CD4-positive, alpha-beta T cell treated with Interleukin-12 subunit alpha and Interleukin-12 subunit beta, for 1 hour (primary cell): Measurements from ENCODE around the gene CLGN.
"Not testable (repeated sequence)": the region's sequence is repeated elsewhere in the genome, so short reads cannot be mapped to it uniquely, and the experiment has no call there.

ENCODE experiments used
- DNase-seq: peaks from one replicate; pipeline ENCODE4 v3.0.0-alpha.2; 2020

Gene CLGN, protein sequence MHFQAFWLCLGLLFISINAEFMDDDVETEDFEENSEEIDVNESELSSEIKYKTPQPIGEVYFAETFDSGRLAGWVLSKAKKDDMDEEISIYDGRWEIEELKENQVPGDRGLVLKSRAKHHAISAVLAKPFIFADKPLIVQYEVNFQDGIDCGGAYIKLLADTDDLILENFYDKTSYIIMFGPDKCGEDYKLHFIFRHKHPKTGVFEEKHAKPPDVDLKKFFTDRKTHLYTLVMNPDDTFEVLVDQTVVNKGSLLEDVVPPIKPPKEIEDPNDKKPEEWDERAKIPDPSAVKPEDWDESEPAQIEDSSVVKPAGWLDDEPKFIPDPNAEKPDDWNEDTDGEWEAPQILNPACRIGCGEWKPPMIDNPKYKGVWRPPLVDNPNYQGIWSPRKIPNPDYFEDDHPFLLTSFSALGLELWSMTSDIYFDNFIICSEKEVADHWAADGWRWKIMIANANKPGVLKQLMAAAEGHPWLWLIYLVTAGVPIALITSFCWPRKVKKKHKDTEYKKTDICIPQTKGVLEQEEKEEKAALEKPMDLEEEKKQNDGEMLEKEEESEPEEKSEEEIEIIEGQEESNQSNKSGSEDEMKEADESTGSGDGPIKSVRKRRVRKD

DNA sequence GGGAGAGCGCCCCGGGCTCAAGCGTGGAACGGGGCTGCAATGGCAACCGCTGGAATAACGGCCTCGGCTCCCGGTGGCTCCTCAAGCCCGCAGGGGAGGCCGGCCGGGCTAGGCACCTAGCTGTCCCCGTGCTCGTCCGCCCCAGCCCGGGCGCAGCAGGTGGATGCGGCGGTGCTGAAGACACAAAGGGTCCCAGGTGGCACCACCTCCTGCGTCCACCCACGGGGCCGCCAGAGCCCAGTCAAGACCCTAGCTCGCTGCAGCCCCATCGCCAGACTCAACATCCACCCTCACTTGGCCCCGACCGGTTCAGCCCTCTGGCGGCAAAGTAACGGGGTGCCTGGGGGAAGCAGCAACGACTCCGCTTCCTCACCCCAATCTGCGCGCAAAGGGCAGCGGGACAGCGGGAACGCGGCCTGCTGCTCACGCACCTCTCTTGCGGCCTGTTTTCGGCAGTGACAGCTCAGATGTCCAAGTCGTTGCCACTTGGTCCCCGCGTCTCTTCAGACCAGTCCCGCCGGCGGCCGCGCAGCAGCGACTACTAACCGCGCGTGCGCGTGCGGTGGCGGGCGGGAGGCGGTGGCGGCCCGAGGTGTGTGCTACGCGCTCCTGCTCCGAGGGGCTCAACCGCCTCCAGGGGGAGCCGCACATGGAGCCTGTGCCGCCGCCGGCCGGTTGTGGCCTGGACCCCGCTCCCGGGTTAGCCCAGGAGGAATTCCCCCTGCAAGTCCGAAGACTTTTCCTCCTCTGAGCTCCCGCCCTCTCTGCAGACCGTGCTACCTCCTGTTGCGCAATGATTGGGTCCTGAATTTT is at the start of gene CLGN:
CLGN (minus strand) TSS at position 543 of the 813 bp plus-strand sequence. CDS start 14,570 bp downstream, outside the sequence.
- DNase-seq: peak; percentile 5

DNA sequence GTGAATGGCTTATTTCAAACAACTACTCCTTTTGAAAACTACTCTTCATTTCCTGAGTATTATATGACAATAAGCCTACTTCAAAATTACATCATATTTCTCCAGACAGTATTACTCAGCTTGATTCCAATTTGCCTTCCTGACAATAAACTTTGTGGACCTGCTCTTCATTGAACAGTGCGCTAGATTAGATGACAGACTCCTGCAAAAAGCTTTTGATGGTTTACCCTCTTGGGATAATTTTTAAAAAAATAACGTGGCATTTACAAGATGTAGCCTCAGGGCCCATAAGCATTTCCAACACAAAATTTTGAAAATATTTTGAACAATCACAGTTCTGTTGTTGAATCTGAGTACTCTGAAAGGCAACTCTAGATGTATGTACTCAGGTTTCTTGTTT is 44.7 kb upstream of the CLGN start:
- no peak for DNase-seq

DNA sequence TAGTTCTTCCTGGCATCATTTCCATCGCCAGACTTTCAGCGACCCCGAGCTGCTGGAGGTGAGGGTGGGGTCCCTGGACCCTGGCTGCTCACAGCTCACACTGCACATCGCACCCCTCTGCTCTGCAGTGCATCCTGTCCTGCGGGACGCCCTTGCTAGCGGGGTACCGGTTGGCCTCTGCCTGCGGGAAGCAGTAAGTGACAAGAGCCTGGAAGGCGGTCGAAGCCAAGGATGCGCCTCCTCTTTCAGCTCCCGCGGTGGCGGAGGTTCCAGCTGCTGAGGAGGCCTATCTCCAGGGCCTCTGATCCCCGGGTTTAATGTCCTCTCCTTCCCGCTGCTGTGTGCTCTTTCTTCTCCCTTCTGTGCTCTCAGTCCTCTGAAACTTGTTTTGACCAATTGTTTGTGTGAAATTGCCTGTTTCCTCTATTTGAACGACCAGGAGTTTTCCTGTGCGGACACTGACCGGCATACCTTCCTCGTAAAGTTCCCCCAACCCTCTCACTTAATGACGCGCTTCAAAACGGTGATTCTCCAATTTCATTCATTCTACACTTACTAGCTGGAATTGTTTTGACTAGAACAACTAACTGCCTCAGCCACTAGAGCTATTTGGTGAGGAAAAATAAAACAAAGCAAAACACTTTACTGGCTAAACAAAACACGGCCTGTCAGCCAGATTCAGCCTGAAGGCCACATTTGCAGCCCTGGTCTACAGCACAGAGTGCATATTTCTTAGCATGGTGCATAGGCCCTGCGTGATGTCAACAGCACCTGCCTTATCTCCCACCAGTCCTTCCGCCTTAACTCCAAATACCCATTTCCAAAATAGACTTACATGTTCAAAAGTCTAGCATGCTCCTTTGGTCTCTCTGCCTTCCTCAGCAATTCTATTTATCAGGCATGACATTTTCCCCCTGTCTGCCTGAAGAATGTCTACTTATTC is 42.6 kb upstream of the CLGN start:
- DNase-seq: no peak

DNA sequence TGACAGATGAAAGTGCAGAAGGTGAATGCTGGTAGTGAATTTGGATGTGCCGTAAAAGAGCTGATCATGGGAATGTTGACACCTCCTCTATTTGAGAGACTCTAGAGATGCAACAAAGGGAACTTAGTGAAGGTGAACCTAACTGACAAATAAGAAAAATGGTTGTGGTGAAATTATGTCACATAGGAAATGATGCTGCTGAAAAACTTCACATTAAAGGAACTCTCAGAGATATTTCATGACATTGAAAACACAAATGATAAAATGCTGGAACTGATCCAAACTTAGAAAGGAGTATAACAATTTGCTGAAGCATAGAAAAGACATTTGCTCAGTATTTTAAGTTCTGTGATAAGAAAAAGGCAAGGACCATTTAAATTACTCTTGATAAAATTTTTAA is 38.7 kb upstream of the CLGN start:
- no peak for DNase-seq

DNA sequence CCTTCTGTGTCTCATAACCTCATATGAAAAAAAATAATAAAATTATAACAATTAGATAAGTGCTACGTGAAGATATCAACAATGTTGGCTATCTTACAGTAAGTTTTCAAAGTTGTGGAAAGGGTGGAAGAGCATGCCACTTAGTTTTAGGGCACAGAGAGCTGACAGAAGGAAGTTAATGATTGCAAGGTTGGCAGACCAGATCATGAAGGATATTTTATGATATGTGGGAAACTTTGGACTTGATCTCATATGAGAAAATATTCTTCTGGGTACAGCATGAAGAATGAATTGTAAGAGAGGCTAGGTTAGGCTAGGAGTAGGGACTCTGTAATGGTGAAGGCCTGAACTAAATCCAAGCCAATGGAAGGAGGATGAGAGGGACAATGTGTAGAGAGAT is 36.2 kb upstream of the CLGN start:
- DNase-seq: no peak

DNA sequence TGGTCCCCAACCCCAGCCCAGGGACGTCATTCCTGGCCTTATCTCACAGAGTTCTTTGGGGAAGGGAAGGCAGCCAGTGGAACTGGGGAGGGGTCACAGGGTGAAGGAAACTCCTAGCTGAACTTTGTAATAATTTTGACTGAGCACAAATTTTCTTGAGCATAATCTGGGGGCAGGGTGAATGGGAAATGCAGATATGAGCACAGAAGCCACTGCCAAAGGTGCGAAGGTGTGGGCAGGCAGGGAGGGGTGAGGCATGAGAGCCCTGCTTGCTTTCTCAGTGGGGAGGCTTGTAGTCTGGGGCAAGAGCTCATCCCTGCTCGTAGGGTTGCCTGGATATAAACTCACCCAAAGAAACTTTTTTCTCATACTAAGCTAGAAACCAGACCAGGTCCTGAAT is 35.7 kb upstream of the CLGN start:
- no peak for DNase-seq

DNA sequence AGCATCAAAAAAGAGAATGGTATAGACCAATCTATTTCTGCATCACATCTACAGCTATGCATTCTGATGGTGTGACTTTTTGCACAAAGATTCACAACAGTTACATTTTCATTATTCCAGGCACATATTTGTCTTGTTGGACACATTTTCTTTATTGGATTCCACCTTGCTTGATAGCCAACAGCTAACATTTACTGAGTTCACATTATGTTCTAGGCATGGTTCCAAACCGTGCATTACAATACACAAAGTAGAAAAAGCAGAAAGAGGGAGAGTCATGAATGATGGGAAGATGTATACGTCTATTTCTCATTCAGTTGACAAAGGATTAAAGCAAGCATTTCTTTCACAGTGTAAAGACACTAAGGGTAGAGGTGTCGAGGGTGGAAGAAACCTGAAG is 22.9 kb upstream of the CLGN start:
- no peak for DNase-seq

DNA sequence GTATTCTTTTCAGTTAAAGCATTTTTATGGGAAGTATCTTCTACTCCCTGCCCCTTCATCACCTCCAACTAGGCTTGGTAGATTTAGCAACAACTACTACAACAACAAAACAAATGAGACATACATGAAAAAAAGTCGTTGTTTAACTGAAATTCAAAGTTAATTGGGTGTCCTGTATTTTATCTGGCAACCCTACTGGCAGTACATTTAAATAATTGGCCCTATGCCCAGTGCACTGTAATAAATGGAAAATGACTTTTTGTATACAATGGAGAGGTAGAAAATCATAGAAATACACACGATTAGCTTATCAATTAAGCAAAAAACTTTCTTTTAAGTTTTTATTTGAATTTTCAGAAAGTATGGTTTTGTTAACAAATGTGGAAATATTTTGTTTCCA is 21.4 kb upstream of the CLGN start:
- DNase-seq: no peak

DNA sequence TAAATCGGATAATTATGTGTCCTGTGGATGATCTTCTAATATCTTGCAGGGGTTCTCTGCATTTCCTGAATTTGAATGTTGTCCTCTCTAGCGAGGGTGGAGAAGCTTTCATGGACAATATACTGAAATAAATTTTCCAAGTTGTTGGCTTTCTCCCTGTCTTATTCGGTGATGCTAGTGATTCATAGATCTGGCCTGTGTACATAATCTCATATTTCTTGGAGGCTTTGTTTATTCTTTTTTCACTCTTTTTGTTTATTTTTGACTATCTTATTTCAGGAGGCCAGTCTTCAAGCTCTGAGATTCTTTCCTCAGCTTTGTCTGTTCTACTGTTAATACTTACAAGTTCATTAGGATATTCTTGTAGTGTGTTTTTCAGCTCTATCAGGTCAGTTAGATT is 20.7 kb upstream of the CLGN start:
- no peak for DNase-seq

DNA sequence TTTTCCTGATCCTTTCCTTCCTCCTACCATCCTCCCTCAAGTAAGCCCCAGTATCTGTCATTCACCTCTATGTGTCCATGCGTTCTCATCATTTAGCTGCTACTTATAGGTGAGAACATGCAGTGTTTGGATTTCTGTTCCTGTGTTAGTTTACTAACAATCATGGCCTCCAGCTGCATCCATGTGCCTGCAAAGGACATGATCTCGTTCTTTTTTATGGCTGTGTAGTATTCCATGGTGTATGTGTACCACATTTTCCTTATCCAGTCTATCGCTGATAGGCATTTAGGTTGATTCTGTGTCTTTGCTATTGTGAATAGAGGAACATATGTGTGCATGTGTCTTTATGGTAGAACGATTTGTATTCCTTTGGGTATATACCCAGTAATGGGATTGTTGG is 16.9 kb upstream of the CLGN start:
- DNase-seq: not testable (repeated sequence)

DNA sequence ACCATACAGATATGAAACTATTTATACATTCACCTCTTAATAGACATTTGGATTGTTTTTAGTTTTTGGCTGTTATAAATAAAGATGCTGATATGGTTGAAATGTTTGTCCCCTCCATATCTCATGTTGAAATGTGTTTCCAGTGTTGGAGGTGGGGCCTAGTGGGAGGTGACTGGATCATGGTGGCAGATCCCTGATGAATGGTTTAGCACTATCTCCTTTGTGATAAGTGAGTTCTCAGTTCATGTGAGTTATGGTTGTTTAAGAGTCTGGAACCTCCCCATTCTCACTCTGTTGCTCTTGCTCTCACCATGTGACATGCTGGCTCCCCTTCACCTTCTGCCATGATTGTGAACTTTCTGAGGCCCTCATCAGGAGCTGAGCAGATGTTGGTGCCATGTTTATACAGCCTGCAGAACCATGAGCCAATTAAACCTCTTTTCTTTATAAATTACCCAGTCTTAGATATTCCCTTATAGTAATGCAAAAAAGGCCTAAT is 12.2 kb upstream of the CLGN start:
- no peak for DNase-seq

DNA sequence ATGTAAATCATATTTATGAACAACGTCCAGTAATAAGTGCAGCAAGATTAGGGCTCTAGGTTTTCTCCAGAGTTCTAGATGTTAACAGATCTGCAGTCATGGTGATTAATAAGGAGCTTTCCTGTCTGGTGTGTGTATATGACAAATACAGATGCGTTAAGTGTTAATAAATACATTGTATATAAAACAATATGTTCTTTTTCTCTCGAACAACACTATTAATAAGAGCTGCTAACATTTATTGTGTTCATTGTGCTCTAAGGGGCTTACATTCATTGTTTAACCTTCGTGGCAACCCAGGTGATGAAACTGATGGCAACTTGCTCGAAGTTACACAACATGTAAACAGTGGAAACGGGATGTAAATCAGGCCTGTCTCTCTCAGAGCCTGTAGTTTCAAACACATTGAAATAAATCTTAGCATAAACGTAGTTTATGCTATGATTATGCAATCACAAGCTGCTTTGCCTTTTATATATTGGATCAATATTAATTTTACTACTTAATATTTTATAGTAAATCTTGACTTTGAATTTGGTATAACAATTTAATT is 547 bp upstream of the CLGN start:
- no peak for DNase-seq

DNA sequence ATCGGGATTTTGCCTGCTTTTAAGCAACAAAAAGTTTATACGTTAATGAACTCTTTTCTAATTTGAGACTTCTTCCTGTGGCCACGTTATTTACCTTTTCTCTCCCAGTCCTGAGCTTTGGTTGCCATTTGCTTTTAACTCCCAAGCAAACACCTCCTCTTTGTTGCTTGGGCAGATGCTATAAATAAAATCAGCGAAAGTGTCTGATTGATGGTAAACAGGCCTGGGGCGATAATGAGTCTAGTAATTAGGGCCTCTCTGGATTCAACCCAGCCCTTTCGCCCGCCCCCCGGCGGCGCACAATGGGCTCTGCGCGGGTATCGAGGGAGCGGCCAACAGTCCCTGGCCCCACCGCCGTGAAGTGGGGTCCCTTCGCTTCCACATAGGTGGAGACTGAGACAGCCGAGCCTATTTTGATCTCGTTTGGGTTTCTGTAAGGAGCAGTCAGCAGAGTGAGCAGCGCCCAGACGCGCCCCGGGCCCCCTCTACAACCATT is 790 bp downstream of the CLGN start:
- no peak for DNase-seq

DNA sequence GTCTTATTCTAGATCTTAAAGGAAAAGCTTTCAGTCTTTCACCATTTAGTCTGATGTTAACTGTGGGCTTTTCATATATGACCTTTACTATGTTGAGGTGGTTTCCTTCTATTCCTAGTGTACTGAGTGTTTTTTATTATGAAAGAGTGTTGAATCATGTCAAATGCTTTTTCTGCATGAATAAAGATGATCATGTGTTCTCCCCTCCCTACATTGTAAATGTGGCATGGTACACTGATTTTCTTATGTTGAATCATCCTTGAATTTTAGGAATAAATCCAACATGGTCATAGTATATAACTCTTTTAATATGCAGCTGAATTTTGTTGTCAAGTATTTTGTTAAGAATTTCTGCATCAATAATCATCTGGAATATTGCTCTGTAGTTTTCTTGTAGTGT is 4.3 kb downstream of the CLGN start:
- no peak for DNase-seq

DNA sequence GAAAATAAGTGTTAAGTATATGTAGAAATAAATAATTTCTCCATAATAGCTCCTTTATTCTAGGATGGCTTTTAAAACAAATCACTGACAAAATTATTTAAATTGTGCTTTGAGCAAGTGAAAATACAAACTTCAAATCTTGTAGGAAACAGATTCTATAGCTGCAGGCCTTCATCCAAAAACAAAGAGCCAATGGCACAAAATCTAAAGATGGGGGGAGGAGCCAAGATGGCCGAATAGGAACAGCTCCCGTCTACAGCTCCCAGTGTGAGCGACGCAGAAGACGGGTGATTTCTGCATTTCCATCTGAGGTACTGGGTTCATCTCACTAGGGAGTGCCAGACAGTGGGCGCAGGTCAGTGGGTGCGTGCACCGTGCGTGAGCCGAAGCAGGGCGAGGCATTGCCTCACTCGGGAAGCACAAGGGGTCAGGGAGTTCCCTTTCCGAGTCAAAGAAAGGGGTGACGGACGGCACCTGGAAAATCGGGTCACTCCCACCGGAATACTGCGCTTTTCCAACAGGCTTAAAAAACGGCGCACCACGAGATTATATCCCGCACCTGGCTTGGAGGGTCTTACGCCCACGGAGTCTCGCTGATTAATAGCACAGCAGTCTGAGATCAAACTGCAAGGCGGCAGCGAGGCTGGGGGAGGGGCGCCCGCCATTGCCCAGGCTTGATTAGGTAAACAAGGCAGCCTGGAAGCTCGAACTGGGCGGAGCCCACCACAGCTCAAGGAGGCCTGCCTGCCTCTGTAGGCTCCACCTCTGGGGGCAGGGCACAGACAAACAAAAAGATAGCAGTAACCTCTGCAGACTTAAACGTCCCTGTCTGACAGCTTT is 14.1 kb downstream of the CLGN start:
- DNase-seq: not testable (repeated sequence)

DNA sequence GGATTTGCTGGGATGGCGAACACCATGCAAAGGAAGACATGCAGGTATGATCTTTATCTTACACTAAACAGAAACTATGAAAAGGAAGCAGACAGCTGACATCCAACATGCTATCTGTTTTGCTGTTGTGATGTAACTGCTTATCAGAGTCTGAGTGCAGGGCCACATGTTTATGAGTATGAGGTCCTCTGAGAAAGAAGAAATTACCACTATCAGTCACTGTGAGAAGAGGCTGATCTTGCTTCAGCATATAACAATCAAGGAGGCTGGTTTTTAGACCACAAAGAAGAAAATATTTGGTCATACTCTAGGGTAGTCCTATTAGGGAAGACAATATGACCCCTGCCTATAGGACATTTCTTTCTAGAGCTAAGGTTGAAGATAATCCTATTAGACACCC is 18.5 kb downstream of the CLGN start:
- DNase-seq: no peak

DNA sequence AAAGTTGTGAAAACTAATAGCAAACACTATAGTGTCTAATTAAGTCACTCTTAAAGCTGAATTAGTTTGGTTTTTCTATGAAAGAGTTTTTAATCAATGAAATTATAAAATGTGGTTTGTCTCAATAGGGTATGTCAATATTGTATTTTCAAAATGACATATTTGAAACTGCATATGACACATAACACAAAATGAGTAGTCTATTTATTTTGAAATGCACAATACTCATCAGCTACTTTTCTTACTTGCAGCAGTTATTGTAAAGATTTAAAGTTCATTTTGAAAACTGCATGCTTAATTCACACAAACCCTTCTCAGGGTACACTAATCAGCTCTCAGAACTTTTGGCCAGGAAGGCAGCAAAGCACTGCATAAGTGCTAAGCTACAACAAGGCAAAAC is 21.2 kb downstream of the CLGN start:
- no peak for DNase-seq

DNA sequence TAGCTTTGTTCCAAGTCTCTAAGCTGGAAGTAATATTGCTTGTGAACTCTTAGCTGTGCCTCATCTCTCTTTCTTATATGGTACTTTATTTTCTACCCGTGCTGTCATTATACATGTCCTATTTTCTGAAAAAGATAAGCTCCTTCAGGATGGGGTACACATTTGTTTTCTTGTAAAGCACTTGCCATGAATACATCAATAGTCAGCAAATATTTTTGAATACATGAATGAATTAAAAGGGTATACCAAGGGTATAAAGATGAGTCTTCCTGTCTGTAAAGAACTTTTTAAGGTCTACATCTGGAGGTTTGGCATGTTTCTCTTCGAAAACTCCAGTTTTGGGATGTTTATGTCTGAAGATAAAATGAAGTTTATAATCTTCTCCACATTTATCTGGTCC is 27.3 kb downstream of the CLGN start:
- DNase-seq: no peak

DNA sequence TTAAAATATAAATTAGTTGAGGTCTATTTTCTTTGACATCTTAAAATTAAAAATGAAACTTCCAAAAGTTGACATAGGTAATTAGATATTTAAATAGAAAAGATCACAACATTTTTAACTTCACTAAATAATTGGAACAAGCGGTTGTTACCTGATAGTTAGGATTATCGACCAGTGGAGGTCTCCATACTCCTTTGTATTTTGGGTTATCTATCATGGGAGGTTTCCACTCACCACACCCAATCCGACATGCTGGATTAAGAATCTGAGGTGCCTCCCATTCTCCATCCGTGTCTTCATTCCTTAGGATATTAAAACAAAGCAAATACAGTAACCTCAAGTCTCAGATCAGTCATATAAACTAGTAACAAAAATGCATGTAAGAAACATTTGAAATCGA is 31.8 kb downstream of the CLGN start:
- DNase-seq: no peak

DNA sequence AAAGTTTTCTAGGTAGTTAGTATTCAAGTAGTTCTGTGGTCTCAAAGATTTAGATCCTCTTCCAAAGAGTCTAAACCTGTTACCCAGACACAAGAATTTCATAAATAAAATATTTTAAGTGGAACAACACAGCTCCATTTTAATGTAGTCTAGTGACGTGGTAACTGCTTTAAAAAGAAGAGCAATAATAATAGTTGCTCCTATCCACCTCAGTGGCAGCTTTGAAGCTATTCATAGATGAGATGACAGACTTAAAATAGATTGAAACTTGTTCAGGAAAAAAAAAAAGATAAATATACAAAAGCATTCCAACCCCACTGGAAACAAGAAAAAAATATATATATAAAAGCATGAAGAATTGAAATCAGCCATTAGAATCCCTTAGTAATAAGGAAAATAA is 39.4 kb downstream of the CLGN start:
- DNase-seq: no peak

DNA sequence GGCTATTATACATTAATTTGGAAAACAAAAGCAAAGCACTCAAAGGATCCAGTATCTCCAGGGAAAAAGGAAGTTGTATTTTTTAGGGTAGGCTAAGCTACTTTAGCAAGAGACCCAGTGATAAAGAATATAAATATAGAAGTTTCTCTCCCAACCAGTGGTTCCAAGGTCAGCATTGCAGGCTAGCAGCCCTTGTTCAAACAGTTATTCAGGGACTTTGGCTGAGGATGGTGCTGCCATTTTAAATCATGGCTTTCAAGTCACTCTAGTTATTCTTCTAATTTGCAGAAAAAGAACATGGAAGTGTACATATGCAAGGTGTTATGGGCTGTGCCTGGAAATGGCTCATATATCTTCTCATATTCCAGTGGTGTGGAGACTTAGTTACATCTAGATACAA is 44.7 kb downstream of the CLGN start:
- DNase-seq: no peak
